Measurements from ENCODE around the gene FBRSL1.

The FBRSL1 gene

DNA sequence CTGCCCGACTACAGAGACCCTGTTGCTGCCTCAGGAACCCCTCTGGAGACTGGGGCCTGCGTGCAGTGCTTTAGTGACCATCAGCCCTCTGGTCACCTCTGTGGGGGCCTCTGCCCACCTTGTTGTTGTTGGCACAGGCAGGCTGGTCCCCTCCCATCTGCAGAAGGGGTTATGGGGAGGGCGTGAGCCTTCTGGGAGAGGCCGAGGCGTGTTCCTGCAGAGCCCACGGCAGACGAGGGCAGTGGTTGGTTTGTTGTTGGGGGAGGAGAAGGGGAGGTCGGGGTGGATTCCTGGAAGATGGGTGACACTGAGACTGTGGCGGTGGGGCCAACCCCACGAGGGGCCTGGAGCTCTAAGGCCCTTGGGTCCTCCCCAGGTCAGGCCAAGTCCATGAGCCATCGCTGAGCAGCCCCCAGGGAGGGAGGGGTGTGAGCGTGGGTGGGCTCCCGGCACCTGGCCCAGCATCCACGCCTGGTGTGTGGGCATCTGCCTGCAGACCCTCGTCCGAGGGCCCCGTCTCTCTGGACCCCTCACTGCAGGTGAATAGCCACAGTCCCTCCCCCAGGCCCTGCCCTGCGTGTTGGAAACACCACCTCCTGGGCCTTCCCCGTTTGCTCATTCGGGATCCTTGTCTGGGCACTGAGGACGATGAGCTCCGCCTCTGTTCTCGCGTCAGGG lies 23.6 kb downstream of the FBRSL1 start:
- DNase-seq: no peak

- DNase-seq: no peak
These were observed 24.4 kb downstream of the FBRSL1 start for GRCh38 chr12:132514216-132514820.

DNA sequence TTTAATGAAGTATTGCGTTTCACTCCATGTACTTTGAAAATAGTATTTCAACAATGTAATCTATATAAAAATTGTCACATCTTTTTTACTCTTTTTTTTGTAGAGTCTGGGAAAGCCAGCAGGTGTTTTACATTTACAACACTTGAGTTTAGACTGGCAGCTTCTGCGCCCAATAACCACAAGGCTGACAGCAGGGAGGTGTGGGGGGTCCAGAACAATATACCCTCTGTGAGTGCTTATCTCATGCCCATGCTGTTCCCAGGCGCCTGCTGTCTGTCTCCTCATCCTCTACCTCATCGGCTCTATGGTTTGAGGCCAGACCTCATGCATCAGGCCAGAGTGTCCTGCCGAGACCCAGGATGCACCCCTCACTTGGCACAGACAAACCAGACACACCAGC lies 24.9 kb downstream of the FBRSL1 start:
- no peak for DNase-seq

DNA sequence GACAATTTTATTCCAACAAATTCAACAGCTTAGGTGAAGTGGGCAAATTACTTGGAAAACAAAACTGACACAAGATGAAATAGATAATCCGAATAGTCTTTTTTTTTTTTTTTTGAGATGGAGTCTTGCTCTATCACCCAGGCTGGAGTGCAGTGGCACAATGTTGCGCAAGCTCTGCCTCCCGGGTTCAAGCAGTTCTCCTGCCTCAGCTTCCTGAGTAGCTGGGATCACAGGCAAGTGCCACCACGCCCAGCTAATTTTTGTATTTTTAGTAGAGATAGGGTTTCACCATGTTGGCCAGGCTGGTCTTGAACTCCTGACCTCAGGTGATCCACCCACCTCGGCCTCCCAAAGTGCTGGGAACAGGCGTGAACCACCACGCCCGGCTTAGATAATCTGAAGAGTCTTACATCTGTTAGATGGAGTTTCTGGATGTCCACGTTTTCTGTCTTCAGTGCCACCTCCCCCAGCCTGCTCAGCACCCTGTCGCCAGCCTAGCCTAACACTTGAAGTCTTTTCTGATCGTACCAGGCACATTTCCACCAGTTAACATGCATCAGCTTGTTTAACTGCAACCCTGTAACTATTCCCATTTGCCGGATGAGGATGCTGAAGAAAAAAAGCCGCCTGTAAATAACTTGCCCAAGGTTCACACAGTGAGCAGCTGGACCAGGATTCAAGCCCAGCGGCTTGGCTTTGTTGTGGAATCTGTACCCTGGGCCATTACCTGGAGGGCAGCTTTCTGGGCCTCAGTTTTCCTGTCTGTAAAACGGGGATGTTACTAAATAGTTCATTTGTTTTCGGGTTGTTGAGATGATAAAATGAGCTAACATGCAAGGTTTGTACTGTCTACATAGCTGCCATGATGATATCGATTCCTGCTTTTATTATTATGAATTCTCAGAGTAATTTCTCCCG lies 26.4 kb downstream of the FBRSL1 start:
- no peak for DNase-seq

DNA sequence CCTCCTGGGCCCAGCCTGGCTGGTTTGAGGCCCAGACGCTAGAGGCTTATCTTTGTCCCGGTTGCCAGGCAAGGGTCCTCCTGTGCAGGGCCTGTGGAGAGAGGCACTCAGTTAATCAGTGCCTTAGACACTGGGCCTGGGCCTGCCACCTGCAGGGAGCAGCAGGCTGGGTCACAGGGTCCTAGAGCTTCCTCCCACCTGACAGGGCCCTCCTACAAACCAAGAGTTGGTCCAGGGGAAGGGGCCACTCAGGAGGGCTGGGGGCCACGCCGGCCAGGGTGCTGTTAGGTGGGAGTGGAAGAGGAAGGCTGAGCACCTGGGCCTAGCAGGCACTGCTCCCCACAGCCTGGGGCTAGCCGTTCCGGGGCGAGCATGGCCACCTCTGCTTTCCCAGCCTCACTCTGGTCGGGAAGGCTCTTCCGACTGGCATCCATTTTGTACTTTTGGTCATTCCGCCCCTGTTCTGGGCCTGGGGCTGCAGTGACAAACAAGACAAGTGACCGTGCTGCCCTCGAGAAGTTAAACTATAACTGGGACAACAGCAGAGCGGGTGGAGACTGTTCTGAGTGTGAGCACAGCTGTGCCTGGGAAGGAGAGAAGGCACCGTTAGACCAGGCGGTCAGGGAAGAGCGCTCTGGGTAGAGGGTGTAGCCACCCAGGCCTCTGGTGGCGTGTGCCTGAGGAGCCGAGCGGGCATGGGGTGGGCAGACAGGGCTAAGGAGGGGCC lies 27.2 kb downstream of the FBRSL1 start:
- DNase-seq: no peak

DNA sequence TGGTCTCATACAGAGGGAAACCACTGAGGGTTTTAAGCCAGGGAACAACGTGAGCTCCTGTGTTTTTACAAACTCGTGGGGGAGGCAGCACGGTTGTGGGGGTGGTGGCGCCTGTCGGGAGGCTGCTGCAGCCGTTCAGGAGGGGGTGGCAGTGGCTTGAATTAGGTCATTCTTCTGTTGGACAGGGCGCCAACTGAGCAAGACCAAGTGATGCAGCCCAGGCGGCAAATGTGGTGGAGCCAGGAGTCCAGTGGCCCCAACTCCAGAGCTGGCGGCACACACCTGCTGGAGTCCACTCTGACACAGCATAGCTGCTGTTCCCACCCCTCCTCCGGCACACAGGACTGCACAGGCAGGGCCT lies 27.8 kb downstream of the FBRSL1 start:
- no peak for DNase-seq

DNA sequence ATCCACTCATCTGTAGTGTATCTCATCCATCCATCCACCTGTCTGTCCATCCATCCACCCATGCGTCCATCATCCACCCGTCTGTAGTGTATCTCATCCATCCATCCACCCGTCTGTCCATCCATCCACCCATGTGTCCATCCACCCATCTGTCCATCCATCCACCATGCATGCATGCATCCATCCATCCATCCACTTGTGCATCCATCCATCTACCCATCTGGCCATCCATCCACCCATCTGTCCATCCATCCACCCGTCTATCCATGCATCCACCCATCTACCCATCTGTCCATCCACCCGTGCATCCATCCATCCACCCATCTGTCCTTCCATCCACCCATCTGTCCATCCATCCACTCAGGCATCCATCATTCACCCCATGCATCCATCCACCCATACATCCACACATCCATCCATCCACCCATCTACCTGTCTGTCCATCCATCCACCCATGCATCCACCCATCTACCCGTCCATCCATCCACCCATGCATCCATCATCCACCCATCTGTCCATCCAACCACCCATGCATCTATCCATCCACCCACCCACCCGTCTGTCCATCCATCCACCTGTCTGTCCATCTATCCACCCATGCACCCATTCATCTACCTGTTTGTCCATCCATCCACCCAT lies 28.5 kb downstream of the FBRSL1 start:
- no peak for DNase-seq

DNA sequence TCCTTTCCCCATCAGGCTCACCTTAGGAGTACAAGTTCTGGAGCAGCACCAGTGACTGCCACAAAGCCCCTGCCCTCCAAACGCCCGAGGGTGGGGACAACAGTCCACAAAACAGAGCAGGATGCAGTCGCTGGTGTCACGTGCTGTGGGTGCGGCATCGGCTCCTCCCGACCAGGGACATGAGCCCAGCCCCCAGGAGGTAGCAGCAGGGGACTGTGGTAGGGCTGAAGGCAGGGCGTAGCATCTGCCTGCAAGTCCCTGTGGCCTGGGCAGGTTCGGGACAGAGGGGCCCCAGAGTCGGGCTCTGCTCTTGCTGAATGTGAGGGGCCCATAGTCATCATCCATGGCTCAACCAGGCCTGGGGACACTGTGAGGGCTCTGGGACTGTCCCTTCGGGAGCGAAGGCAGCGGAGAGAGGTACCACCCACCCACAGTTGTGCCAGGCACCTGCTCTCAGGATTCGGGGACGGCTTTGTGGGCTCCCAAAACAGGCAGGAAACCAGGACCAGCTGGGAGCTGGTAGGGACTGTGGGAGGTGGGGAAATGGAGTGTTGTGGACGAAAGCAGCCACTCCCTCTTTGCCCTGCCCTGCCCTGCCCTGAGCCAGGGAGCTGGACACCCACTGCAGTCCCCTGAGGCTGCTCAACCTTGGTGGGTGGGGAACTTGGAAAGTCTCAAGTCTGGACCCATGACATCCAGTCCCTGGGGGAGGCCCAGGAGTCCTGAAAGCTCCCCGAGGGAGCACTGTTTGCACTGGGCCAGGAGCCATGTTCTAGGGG lies 30.7 kb downstream of the FBRSL1 start:
- DNase-seq: no peak

DNA sequence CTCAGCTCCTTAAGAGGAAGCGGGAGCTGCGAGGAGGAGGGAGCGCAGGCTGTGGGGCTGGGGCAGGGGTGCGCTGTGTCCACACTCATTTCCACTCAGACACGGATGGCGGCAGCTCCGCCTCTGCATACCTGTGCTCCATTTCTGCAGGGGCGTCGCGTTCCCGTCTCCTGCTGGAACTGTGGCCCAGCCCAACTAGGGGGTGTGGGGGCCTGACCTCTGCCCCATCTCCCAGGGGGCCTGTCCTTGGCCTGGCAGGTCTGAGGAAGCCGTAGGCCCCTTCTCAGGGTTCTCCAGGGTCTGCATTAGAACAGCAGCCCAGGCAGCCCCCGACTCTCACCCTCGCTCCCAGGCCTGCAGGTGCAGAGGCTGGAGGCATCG lies 31.2 kb downstream of the FBRSL1 start:
- DNase-seq: no peak

GRCh38 chr12:132521712-132522292 lies 31.9 kb downstream of the FBRSL1 start:
- DNase-seq: no peak

- peak in 1 of 2 experiments; percentile 26 for DNase-seq
These were observed 32.8 kb downstream of the FBRSL1 start for GRCh38 chr12:132522592-132523380.

DNA sequence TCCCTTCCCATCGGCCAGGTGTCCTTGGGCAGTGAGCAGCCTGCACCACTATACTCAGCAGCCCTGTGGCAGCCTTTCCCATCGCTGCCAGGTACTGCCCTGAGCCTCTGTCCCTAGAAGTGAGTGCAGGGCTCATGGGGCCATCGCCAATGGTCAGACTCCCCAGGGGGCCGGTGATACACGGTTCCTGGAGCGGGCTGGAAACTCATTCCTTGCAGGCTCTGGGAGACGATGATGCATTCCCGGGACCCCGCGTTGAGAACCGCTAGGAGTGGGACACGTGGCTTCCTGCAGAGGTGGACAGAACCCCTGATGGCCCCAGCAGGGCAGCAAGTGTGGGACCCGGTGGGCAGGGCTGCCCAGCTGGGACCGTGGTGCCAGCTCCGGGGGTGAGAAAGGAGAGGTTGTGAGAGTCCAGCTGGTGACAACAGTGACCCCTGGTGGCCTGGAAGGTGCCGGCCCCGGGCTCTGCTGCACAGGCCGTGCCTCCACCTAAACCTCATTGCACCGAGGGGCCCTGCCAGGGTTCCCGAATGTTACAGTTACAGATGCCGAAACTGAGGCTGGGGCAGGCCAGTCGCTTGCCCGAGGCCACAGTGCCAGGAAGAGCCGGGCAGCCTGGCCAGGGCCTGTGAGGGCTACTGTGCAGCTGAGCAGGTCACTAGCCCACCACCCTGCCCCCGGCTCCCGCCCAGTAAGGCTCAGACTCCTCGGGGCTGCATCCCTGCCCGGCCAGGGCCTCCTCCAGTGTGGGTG lies 33.8 kb downstream of the FBRSL1 start:
- DNase-seq: peak; percentile 50 to 62

GRCh38 chr12:132524405-132524804 lies 34.5 kb downstream of the FBRSL1 start:
- no peak for DNase-seq

GRCh38 chr12:132525011-132525832 lies 35.3 kb downstream of the FBRSL1 start:
- DNase-seq: no peak

- no peak for DNase-seq
These were observed 36.0 kb downstream of the FBRSL1 start for GRCh38 chr12:132525833-132526455.

DNA sequence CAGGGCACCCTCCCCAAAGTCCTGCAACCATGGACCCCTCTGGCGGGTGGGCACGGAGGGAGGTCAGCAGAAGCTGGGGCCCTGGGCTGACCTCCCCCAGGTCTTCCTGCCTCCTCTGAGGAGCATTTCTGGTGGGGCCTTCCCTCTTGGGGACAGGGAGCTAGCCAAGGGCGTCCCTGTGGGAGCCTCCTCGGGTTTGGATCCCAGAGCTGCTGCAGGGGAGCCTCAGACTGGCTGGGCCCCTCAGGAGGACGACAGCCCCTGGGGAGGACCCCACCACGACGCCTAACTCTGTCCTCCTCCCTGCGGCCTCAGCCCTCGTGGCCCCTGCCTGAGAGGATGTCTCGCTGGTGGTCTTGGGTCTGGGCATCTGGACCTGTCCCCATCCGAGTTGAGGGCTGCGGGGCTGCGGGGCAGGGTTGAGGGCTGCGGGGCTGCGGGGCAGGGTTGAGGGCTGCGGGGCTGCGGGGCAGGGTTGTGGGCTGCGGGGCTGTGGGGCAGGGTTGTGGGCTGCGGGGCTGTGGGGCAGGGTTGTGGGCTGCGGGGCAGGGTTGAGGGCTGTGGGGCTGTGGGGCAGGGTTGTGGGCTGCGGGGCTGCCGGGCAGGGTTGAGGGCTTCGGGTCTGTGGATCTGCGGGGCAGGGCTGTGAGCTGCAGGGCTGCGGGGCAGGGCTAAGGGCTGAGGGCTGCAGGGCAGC lies 37.4 kb downstream of the FBRSL1 start:
- no peak for DNase-seq

GRCh38 chr12:132527883-132528264 lies 37.9 kb downstream of the FBRSL1 start:
- no peak for DNase-seq

GRCh38 chr12:132528564-132529106 lies 38.7 kb downstream of the FBRSL1 start:
- no peak for DNase-seq
